ENCODE data around the gene TUBA3C.

TUBA3C gene

DNA sequence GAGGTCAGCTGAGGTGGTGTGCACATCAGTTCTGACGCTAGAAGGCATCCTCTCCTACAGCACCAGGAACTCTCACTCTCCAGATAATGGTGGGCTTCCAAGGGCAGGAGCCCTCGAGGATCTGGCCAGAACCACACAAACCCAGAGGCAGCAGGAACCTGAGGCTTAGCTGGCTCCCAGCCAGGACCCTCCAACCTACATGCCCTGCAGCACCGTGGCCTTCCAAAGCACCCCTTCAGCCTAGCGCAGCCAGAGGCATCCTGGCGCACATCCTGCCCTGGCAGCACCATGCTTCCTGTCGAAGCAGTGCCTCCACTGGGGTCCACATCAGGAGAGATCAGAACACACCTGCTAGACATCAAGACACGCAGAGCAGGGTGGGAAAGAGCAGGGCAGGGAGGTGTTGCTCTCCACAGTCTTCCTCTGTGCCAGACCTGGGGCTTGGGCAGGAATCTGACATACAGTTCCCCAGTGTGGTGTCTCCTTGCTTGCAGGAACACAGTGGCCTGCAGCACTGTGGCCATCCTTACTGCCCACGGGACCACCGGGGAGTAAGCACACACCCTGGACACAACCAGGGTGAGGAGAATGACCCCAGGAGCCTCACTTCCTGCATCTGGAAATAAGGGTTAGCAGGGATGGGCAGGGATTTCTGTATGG is 21.7 kb downstream of the TUBA3C start:
- DNase-seq: no peak

- no peak for DNase-seq
Measured at GRCh38 chr13:19159181-19159580, 22.4 kb downstream of the TUBA3C start.

- no peak for DNase-seq
Measured at GRCh38 chr13:19158526-19159174, 23.0 kb downstream of the TUBA3C start.

DNA sequence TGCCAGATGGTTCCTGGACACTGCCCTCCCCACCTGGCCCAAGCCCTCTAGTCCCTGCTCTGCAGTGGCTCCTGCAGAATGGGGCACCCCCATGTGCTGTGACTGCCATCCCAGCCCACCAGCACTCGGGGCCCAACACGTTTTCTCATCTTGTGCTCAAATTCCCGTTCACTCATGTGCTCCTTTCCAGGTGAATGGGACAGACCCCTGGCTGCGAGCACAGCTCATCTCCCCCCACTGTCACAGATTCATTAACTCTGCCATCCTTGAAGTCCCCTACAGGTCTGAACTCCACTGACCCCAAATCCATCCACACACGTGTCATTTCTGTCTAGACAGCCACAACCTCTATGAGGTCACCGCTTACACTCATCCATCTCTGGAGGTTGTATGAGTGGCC is 23.6 kb downstream of the TUBA3C start:
- no peak for DNase-seq

- DNase-seq: no peak
Measured at GRCh38 chr13:19157461-19157860, 24.2 kb downstream of the TUBA3C start.

DNA sequence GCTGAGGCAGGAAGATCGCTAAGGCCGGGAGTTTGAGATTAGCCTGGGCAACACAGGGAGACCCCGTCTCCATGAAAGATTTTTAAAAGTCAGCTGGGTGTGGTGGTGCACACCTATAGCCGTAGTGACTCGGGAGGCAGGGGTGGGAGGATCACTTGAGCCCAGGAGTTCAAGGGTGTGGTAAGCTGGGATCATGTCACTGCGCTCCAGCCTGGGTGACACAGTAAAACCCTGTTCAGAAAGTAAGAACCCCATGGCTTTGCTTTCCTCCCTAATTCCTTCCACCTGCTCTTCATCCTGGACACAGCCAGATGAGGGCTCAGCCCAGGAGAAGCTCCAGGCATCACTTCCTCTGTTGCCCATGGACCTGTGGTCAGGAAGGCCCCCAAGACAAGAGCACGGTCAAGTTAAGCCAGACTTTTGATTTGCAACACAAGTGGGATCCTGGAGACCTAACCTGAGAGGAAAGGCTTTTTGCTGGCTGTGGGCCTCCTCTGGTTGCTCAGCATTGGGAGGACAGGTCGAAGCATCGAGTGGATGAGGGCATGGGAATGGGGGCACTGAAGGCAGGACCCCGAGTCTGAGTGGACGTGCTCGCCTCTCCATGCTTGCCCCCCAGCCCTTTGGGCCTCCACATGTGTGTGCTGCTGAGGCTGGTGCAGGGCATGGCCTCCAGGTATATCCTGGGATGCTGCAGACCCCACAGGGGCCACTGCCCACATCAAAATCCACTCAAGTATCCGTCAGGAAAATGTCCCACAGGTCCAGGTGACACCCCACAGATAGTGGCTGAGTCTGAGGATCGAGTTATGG is 25.4 kb downstream of the TUBA3C start:
- DNase-seq: no peak

GRCh38 chr13:19155321-19155861 is 26.2 kb downstream of the TUBA3C start:
- no peak for DNase-seq

GRCh38 chr13:19154843-19155242 is 26.8 kb downstream of the TUBA3C start:
- DNase-seq: no peak

DNA sequence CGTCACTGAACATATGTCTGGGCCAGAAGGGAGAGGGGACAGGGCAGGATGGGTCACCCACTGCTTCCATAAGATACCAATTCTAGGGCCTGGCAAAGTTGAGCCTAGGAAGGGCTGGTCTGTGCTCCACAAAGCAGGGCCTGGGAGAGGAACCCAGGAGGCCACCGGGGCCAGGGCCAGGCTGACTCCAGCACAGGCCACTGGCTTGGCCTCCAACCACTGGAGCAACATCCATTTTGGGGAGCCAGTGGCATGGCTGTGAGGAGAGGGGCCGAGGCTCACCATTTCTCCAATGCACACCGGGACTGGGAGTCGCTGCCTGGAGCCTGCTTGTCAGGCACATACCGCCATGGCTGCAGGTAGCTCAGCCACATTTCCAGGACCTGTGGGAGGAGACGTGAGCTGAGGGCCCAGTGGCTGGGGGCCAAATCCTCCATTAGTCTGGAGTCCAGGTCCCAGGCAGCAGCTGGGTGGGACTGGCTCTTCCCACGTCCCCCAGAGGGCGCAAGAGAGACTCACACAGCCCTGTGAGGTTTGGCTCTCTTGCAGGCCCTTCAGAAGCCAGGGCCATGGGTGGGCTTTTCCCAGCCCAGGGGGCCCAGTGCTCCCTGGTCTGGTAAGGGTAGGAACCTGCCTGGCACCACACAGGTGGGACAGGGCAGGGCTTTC is 27.7 kb downstream of the TUBA3C start:
- DNase-seq: no peak

GRCh38 chr13:19152403-19152802 is 29.2 kb downstream of the TUBA3C start:
- no peak for DNase-seq

DNA sequence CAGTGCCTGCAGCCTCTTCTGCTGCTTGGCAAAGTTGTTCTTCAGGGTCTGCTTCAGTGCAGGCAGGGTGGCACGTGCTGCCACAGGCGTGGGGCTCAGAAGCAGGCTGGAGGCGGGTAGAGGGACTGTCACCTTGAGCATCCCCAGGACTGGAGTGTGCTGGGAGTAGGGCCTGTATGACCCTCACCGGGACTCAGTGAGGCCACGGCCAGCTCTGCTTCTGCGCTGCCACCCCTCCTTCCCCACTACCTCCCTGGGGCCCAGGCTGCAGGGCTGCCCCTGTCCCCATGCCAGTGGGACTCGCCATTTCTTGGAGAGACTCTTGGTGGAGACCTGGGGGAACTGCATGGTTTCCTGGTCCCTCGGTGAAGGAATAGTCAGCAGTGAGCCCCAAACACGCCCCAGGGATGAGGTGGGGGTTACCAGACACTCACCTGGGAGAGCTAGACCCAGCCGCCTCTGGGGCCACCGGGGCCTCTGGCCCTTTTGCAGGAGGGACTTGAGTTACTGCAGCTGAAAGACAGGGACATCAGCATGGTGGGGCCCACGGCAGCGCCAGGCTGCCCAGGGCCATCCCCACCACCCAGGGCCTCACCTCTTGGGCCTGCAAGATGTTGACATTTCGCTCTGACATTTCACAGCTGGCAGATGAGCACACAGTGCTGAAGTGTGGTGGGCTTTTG is 29.9 kb downstream of the TUBA3C start:
- DNase-seq: no peak

- DNase-seq: no peak
Measured at GRCh38 chr13:19150712-19151228, 30.9 kb downstream of the TUBA3C start.

- DNase-seq: no peak
Measured at GRCh38 chr13:19150226-19150625, 31.4 kb downstream of the TUBA3C start.

DNA sequence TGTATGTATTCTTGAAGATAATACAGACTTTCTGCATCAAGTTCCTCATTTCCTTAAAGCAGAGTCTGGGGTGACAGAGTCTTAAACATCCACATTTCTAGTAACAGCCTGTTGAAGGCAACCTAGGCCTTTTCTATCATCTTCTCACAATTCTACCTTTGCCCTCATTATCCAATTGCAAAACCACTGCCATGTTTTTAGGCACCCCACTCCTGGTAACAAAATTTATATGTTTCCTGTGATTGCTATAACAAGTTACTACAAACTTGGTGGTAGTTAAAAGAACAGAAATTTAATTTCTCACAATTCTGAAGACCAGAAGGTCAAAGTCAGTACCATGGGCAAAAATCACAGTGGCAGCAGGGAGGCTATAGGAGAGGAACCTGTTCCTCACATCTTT is 33.1 kb downstream of the TUBA3C start:
- DNase-seq: no peak
